OCI-LY7 (cell line): Measurements from ENCODE around the gene RNF144A. TPM values are rescaled to one million over a fixed set of nuclear protein-coding genes. Genes with fewer than 3 reads are reported as not detected.

ENCODE experiments used
- BruUV-seq: library from RNA; stranded (reverse); fragments of 400-500 nt; replicated peaks from 2 replicates; lab custom pipeline; 2021; lab: Mats Ljungman, UMichigan
- CTCF ChIA-PET: fragments of 300-600 bp; sonication (Branson Sonifier 250); formaldehyde crosslinking; loops from one replicate; lab custom pipeline; 2022; ENCODE audit warnings: antibody characterized with exemption; ENCODE audit not compliant: unreplicated experiment; lab: Charles Lee
- POLR2A ChIA-PET: fragments of 300-600 bp; sonication (Branson Sonifier 250); formaldehyde crosslinking; loops from one replicate; lab custom pipeline; 2022; ENCODE audit warnings: antibody characterized with exemption; lab: Charles Lee
- DNase-seq: peaks from one replicate; pipeline ENCODE4 v3.0.0-alpha.2; 2015; ENCODE audit warnings: low spot score
- H2AFZ ChIP-seq: fragments of 200-600 bp; sonication (generic), shearing (Covaris generic); 2 replicates; pipeline ENCODE4 v1.6.1; 2014; ENCODE audit warnings: mild to moderate bottlenecking, antibody characterized with exemption, low read length, moderate library complexity
- H3K27ac ChIP-seq: fragments of 200-600 bp; sonication (generic); 2 replicates; pipeline ENCODE4 v1.5.1; 2014; ENCODE audit warnings: mixed run types, low read depth, mild to moderate bottlenecking, moderate library complexity, low read length, inconsistent platforms; ENCODE audit not compliant: poor library complexity, severe bottlenecking
- H3K36me3 ChIP-seq: fragments of 200-600 bp; sonication (generic); 2 replicates; pipeline ENCODE4 v1.6.1; 2014; ENCODE audit warnings: mild to moderate bottlenecking, antibody characterized with exemption, low read length, moderate library complexity, mixed read lengths; ENCODE audit not compliant: insufficient read depth
- H3K4me1 ChIP-seq: fragments of 200-600 bp; sonication (generic); 2 replicates; pipeline ENCODE4 v1.5.1; 2014; ENCODE audit warnings: mild to moderate bottlenecking, low read length; ENCODE audit not compliant: insufficient read depth, poor library complexity, severe bottlenecking
- H3K4me2 ChIP-seq: fragments of 200-600 bp; sonication (generic); 2 replicates; pipeline ENCODE4 v1.6.1; 2014; ENCODE audit warnings: mild to moderate bottlenecking, low read length
- H3K4me3 ChIP-seq: fragments of 200-600 bp; sonication (generic); 2 replicates; pipeline ENCODE4 v1.5.1; 2014; ENCODE audit warnings: mild to moderate bottlenecking, low read depth, low read length; ENCODE audit not compliant: poor library complexity, severe bottlenecking
- H3K79me2 ChIP-seq: fragments of 200-600 bp; sonication (generic); 2 replicates; pipeline ENCODE4 v1.6.1; 2016; ENCODE audit warnings: low read depth, mild to moderate bottlenecking, low read length, moderate library complexity, mixed read lengths; ENCODE audit not compliant: insufficient read depth
- H3K9me2 ChIP-seq: fragments of 200-600 bp; sonication (generic); 2 replicates; pipeline ENCODE4 v1.6.1; 2016; ENCODE audit warnings: mild to moderate bottlenecking, low read length, mixed read lengths; ENCODE audit not compliant: insufficient read depth
- H3K9me3 ChIP-seq: fragments of 200-600 bp; sonication (generic); 2 replicates; pipeline ENCODE4 v1.6.1; 2014; ENCODE audit warnings: mild to moderate bottlenecking, mixed run types, low read length, mixed read lengths
- H4K20me1 ChIP-seq: fragments of 200-600 bp; sonication (generic); 2 replicates; pipeline ENCODE4 v1.6.1; 2014; ENCODE audit warnings: mild to moderate bottlenecking, antibody characterized with exemption, low read length, moderate library complexity, mixed read lengths; ENCODE audit not compliant: insufficient read depth
- EZH2phosphoT487 ChIP-seq: fragments of 200-600 bp; sonication (generic); IDR thresholded peaks from 2 replicates; pipeline ENCODE4 v1.6.1; 2018; ENCODE audit warnings: low read depth, borderline replicate concordance, mild to moderate bottlenecking, mixed run types, antibody characterized with exemption, low read length, moderate library complexity, mixed read lengths
- intact Hi-C: fragments of 100-400 bp; cut with micrococcal nuclease; formaldehyde crosslinking; loops from one replicate; pipeline ENCODE4 v1.10.0; 2022; ENCODE audit not compliant: unreplicated experiment
- total RNA-seq, 2 experiments: library from RNA; depleted of rRNA in 1 of 2; stranded (reverse); fragments of >200 nt in 1 of 2; shearing (Covaris generic) in 1 of 2; gene quantifications; 2 replicates each; pipeline ENCODE4 v1.2.3, GENCODE V29; 2014 to 2022
- TF ChIP-seq, protein P1 (sequence below): fragments of 200-600 bp; sonication (generic); conservative IDR thresholded peaks from 2 replicates; pipeline ENCODE4 v1.5.1; 2014; ENCODE audit warnings: mild to moderate bottlenecking, antibody characterized with exemption, low read length, moderate library complexity, mixed read lengths

The RNF144A gene
- total RNA-seq, 2 experiments from 2014 or later = 1.1 to 1.9 TPM

DNA sequence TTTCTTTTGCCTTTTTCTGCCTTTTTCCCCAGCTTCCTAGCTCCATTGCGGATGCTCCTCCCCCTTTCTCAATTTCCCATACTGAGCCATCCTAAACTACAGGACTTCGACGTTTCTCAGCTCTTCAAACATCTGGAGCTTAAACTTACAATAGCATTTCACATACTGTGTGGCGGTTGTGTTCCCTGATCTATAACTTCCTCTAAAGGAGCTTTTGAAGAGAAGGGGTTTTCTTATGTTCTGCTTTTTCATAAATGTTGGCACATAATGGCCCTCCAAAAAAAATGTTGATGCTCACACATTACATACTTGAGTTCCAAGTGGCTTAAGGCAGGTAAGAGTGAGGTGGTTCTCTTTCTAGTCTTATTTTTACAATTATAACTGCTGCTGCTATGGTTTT is 87.4 kb downstream of the RNF144A start:
- no peaks in the 10 kb centered on the region for H3K36me3 ChIP-seq
- no peaks in the 10 kb centered on the region for H4K20me1 ChIP-seq
- no peak for DNase-seq
- ChIA-PET POLR2A (interaction anchor here (0.7 kb wide), 1 partner anchor 1881 kb away, joined by 3 read pairs; no protein-coding TSS in a partner anchor), CTCF (no interaction called here)
- H3K9me2 ChIP-seq = no peaks in the 10 kb centered on the region
- BruUV-seq = no TSS peak
- intact Hi-C loops = no loop called here
- no peak overlapping the region for H2AFZ ChIP-seq
- H3K4me2 ChIP-seq = no peak overlapping the region
- H3K4me3 ChIP-seq = no peak overlapping the region
- H3K79me2 ChIP-seq = no peaks in the 10 kb centered on the region
- H3K9me3 ChIP-seq = no peaks in the 10 kb centered on the region
- TF ChIP-seq, protein P1, sequence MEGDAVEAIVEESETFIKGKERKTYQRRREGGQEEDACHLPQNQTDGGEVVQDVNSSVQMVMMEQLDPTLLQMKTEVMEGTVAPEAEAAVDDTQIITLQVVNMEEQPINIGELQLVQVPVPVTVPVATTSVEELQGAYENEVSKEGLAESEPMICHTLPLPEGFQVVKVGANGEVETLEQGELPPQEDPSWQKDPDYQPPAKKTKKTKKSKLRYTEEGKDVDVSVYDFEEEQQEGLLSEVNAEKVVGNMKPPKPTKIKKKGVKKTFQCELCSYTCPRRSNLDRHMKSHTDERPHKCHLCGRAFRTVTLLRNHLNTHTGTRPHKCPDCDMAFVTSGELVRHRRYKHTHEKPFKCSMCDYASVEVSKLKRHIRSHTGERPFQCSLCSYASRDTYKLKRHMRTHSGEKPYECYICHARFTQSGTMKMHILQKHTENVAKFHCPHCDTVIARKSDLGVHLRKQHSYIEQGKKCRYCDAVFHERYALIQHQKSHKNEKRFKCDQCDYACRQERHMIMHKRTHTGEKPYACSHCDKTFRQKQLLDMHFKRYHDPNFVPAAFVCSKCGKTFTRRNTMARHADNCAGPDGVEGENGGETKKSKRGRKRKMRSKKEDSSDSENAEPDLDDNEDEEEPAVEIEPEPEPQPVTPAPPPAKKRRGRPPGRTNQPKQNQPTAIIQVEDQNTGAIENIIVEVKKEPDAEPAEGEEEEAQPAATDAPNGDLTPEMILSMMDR = no peak
- H3K27ac ChIP-seq = no peak overlapping the region
- H3K4me1 ChIP-seq = peaks cover 2% of the 10 kb centered on the region

- Histone ChIP-seq H3K79me2 (no peaks in the 10 kb centered on the region), H3K9me2 (no peaks in the 10 kb centered on the region), H3K9me3 (no peaks in the 10 kb centered on the region), H2AFZ (no peak overlapping the region), H3K4me1 (no peaks in the 10 kb centered on the region), H4K20me1 (no peaks in the 10 kb centered on the region), H3K4me2 (no peak overlapping the region), H3K27ac (no peak overlapping the region), H3K4me3 (no peak overlapping the region), H3K36me3 (no peaks in the 10 kb centered on the region)
- ChIA-PET POLR2A (no interaction called here), CTCF (no interaction called here)
- DNase-seq = no peak
- TF ChIP-seq, protein P1 = no peak
- TF ChIP-seq EZH2phosphoT487 = no peak
- intact Hi-C loops = no loop called here
- no TSS peak for BruUV-seq
Measured at GRCh38 chr2:7007488-7007845, 90.3 kb downstream of the RNF144A start.

- H2AFZ ChIP-seq = no peak overlapping the region
- POLR2A ChIA-PET = no interaction called here
- no peaks in the 10 kb centered on the region for H3K36me3 ChIP-seq
- H3K4me1 ChIP-seq = no peaks in the 10 kb centered on the region
- no peak for TF ChIP-seq EZH2phosphoT487
- TF ChIP-seq, protein P1 = no peak
- no peak for DNase-seq
- intact Hi-C loops = no loop called here
- H3K4me3 ChIP-seq = no peak overlapping the region
- CTCF ChIA-PET = no interaction called here
- no peak overlapping the region for H3K4me2 ChIP-seq
- no TSS peak for BruUV-seq
- H3K9me3 ChIP-seq = no peaks in the 10 kb centered on the region
- H3K79me2 ChIP-seq = no peaks in the 10 kb centered on the region
- no peaks in the 10 kb centered on the region for H3K9me2 ChIP-seq
- no peak overlapping the region for H3K27ac ChIP-seq
- no peaks in the 10 kb centered on the region for H4K20me1 ChIP-seq
Measured at GRCh38 chr2:7007846-7008741, 90.9 kb downstream of the RNF144A start.
